Mucosa of descending colon (tissue), 3 donors: Measurements from ENCODE around the gene DUS1L. TPM values are rescaled to one million over a fixed set of nuclear protein-coding genes. Genes with fewer than 3 reads are reported as not detected.

Experiments
- ATAC-seq: fragments of 200-7000 bp; cut with Tn5 transposase; one replicate; pipeline ENCODE4 v1.9.1; 2020; ENCODE audit warnings: mild to moderate bottlenecking, moderate library complexity
- DNase-seq, 3 donors: peaks; one replicate each; pipeline ENCODE4 v3.0.0-alpha.2; 2020
- H3K36me3 ChIP-seq: fragments of 200-600 bp; one replicate; pipeline ENCODE4 v1.8.0; 2021; ENCODE audit warnings: low read depth, mild to moderate bottlenecking
- H3K4me1 ChIP-seq: fragments of 200-600 bp; one replicate; pipeline ENCODE4 v1.8.0; 2021; ENCODE audit warnings: low read depth, mild to moderate bottlenecking
- H3K4me3 ChIP-seq: fragments of 200-600 bp; one replicate; pipeline ENCODE4 v1.8.0; 2021; ENCODE audit warnings: mild to moderate bottlenecking
- H3K9me3 ChIP-seq: fragments of 200-600 bp; one replicate; pipeline ENCODE4 v1.8.0; 2021; ENCODE audit warnings: mild to moderate bottlenecking
- CTCF ChIP-seq: fragments of 200-600 bp; IDR thresholded peaks from one replicate; pipeline ENCODE4 v1.8.0; 2022; ENCODE audit warnings: antibody characterized with exemption, mild to moderate bottlenecking
- intact Hi-C, 2 donors: fragments of 100-400 bp; cut with DNase I in 1 of 2; cut with micrococcal nuclease in 1 of 2; formaldehyde crosslinking; loops; one replicate each; pipeline versions ENCODE4 v1.11.0 to v1.11.1; 2022; cut with DNase I, micrococcal nuclease
- total RNA-seq, 3 donors: library from RNA; stranded (reverse); fragmentation: NEBNext Ultra II Directional in 2 of 3; extraction: Animal tissue kit (Norgen Biotek cat#: 25700) in 2 of 3; gene quantifications; one replicate each; pipeline versions ENCODE4 v1.2.1 to v1.2.4, GENCODE V29; 2021 to 2023
- donor health status: DM: no; HTN: no; CAD: no; lungs with moderate emphysema.
- donor health status: DM: no; HTN: no; CAD: no.
- donor health status: DM: no; HTN: yes; CAD: no.

The DUS1L gene
- total RNA-seq, 3 donors from 2014 or later = 99.8 to 143 (median 138) TPM

GRCh38 chr17:82048571-82048971, 17.0 kb downstream of the DUS1L start:
- Histone ChIP-seq H3K36me3 (no peaks in the 10 kb centered on the region), H3K4me3 (no peak overlapping the region), H3K4me1 (peaks cover 21% of the 10 kb centered on the region), H3K9me3 (no peaks in the 10 kb centered on the region)
- no peak for DNase-seq
- intact Hi-C loops = no loop called here
- TF ChIP-seq CTCF = no peak
- ATAC-seq = no peak

- Histone ChIP-seq H3K9me3 (no peaks in the 10 kb centered on the region), H3K4me1 (peaks cover 18% of the 10 kb centered on the region), H3K4me3 (no peak overlapping the region), H3K36me3 (no peaks in the 10 kb centered on the region)
- intact Hi-C loops = no loop called here
- ATAC-seq (no peak), DNase-seq (no peak)
- no peak for TF ChIP-seq CTCF
These were observed 17.6 kb downstream of the DUS1L start for GRCh38 chr17:82047914-82048570.

- H3K4me1 ChIP-seq = peaks cover 11% of the 10 kb centered on the region
- intact Hi-C loops = no loop called here
- H3K9me3 ChIP-seq = no peaks in the 10 kb centered on the region
- no peak for TF ChIP-seq CTCF
- no peaks in the 10 kb centered on the region for H3K36me3 ChIP-seq
- no peak for DNase-seq
- H3K4me3 ChIP-seq = no peak overlapping the region
- ATAC-seq = no peak
These were observed 18.2 kb downstream of the DUS1L start for GRCh38 chr17:82047379-82047778.

- TF ChIP-seq CTCF = no peak
- intact Hi-C loops = no loop called here
- ATAC-seq (no peak), DNase-seq (no peak)
- H3K36me3 ChIP-seq = no peaks in the 10 kb centered on the region
- no peaks in the 10 kb centered on the region for H3K9me3 ChIP-seq
- H3K4me3 ChIP-seq = no peak overlapping the region
- peaks cover 10% of the 10 kb centered on the region for H3K4me1 ChIP-seq
These were observed 18.7 kb downstream of the DUS1L start for GRCh38 chr17:82046903-82047302.

GRCh38 chr17:82045936-82046484, 19.6 kb downstream of the DUS1L start:
- Histone ChIP-seq H3K36me3 (no peaks in the 10 kb centered on the region), H3K4me1 (peaks cover 10% of the 10 kb centered on the region), H3K9me3 (no peaks in the 10 kb centered on the region), H3K4me3 (no peak overlapping the region)
- no peak for DNase-seq
- ATAC-seq = no peak
- TF ChIP-seq CTCF = no peak
- intact Hi-C loops = no loop called here

GRCh38 chr17:82043507-82043906, 22.1 kb downstream of the DUS1L start:
- no peak for ATAC-seq
- no peak for TF ChIP-seq CTCF
- DNase-seq = no peak
- Histone ChIP-seq H3K36me3 (no peaks in the 10 kb centered on the region), H3K9me3 (no peaks in the 10 kb centered on the region), H3K4me3 (no peak overlapping the region), H3K4me1 (no peaks in the 10 kb centered on the region)
- intact Hi-C loops = no loop called here
